ENCODE measurements around the gene HBD.

GRCh38 chr11:5196067-5196466 lies 38.2 kb downstream of the HBD start:
- TF ChIP-seq POLR2A (IDR thresholded peaks at IDR 0.05; ENCODE audit: borderline replicate concordance, extremely low read depth, insufficient read depth, insufficient read length) = no peak
- TF ChIP-seq EZH2 (IDR thresholded peaks at IDR 0.05) = no peak
- TF ChIP-seq, protein P1, sequence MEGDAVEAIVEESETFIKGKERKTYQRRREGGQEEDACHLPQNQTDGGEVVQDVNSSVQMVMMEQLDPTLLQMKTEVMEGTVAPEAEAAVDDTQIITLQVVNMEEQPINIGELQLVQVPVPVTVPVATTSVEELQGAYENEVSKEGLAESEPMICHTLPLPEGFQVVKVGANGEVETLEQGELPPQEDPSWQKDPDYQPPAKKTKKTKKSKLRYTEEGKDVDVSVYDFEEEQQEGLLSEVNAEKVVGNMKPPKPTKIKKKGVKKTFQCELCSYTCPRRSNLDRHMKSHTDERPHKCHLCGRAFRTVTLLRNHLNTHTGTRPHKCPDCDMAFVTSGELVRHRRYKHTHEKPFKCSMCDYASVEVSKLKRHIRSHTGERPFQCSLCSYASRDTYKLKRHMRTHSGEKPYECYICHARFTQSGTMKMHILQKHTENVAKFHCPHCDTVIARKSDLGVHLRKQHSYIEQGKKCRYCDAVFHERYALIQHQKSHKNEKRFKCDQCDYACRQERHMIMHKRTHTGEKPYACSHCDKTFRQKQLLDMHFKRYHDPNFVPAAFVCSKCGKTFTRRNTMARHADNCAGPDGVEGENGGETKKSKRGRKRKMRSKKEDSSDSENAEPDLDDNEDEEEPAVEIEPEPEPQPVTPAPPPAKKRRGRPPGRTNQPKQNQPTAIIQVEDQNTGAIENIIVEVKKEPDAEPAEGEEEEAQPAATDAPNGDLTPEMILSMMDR (IDR thresholded peaks at IDR 0.05 in 2 of 3, conservative IDR thresholded peaks at IDR 0.05 in 1 of 3; ENCODE audit: borderline replicate concordance in 1 of 3, insufficient read depth in 1 of 3, low read depth in 2 of 3, low read length in 2 of 3) = no peak
- TF ChIP-seq EGR1 (IDR thresholded peaks at IDR 0.05; ENCODE audit: low read depth) = no peak
- TF ChIP-seq EZH2phosphoT487 (IDR thresholded peaks at IDR 0.05; ENCODE audit: borderline replicate concordance) = no peak
- TF ChIP-seq POLR2AphosphoS5 (IDR thresholded peaks at IDR 0.05; ENCODE audit: low read depth, low read length) = no peak
- no peak for TF ChIP-seq MAX (IDR thresholded peaks at IDR 0.05)
- TF ChIP-seq YY1 (IDR thresholded peaks at IDR 0.05; ENCODE audit: extremely low read depth, insufficient replicate concordance, low read depth, low read length) = no peak
- TF ChIP-seq TCF7L2 (IDR thresholded peaks at IDR 0.05; ENCODE audit: borderline replicate concordance, extremely low read depth, insufficient read depth, insufficient read length) = no peak

Measured in HCT116 (cell line).